Measurements from ENCODE around the gene PLCXD1.
"Not testable (repeated sequence)": the region's sequence is repeated elsewhere in the genome, so short reads cannot be mapped to it uniquely, and the experiment has no call there.

PLCXD1 gene

GRCh38 chrX:281166-281999, at the start of gene PLCXD1:
PLCXD1 (plus strand) TSS chrX:281381; CDS start chrX:284188, 2,807 bp downstream.
- DNase-seq: no peak

GRCh38 chrX:231637-232277, 49.4 kb upstream of the PLCXD1 start:
- DNase-seq: not testable (repeated sequence)

GRCh38 chrX:232278-232655, 48.9 kb upstream of the PLCXD1 start:
- not testable (repeated sequence) for DNase-seq

- not testable (repeated sequence) for DNase-seq
These were observed 45.0 kb upstream of the PLCXD1 start for GRCh38 chrX:236201-236600.

GRCh38 chrX:250965-251364, 30.2 kb upstream of the PLCXD1 start:
- DNase-seq: no peak

GRCh38 chrX:251396-252243, 29.6 kb upstream of the PLCXD1 start:
- DNase-seq: not testable (repeated sequence)

GRCh38 chrX:252244-252956, 28.8 kb upstream of the PLCXD1 start:
- DNase-seq: no peak

GRCh38 chrX:252957-253291, 28.3 kb upstream of the PLCXD1 start:
- no peak for DNase-seq

- DNase-seq: no peak
These were observed 27.5 kb upstream of the PLCXD1 start for GRCh38 chrX:253451-254297.

- no peak for DNase-seq
These were observed 26.5 kb upstream of the PLCXD1 start for GRCh38 chrX:254630-255215.

- DNase-seq: no peak
These were observed 25.3 kb upstream of the PLCXD1 start for GRCh38 chrX:255923-256331.

GRCh38 chrX:257054-257453, 24.1 kb upstream of the PLCXD1 start:
- not testable (repeated sequence) for DNase-seq

GRCh38 chrX:257681-258289, 23.4 kb upstream of the PLCXD1 start:
- no peak for DNase-seq

- no peak for DNase-seq
These were observed 22.7 kb upstream of the PLCXD1 start for GRCh38 chrX:258291-259040.

GRCh38 chrX:259692-260355, 21.4 kb upstream of the PLCXD1 start:
- no peak for DNase-seq

- no peak for DNase-seq
These were observed 19.8 kb upstream of the PLCXD1 start for GRCh38 chrX:261167-261918.

- no peak for DNase-seq
These were observed 19.2 kb upstream of the PLCXD1 start for GRCh38 chrX:261919-262352.

GRCh38 chrX:262381-262909, 18.7 kb upstream of the PLCXD1 start:
- DNase-seq: no peak

- DNase-seq: not testable (repeated sequence)
These were observed 17.2 kb upstream of the PLCXD1 start for GRCh38 chrX:264006-264405.
